Measurements from ENCODE around the gene HS2ST1.

HS2ST1 gene

GRCh38 chr1:87074001-87074795 is 159.8 kb downstream of the HS2ST1 start:
- DNase-seq = no peak

DNA sequence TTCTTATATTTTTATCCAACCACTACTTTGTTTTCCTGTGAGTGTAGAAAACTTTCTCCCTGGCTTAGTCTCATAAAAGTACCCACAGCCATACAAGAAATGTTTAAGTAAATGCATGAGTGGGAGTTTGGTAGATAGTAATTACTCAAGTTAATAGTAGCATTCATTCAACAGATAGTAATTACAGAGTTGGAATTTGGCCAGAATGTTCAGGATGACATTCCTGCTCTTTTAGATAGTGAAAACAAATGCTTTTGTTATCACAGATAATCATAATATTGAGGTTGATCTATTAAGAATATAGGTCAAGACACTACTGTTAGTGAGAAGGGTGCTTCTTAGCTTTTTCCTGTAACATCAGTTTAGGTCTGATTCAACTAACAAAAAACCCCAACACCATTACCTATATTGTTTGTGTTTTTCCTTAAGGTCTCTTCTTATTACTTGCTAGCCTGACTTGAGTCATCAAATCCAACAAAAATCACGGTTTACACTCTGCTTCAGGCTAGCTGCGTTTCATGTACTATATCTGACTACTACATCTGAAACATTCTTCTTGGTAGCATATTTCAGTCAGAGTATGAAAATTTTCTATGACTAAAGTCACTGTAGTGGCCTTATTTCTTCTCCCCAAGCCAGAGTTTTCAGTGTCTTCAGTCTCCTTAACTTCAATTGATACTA is 163.7 kb downstream of the HS2ST1 start:
- DNase-seq = no peak

DNA sequence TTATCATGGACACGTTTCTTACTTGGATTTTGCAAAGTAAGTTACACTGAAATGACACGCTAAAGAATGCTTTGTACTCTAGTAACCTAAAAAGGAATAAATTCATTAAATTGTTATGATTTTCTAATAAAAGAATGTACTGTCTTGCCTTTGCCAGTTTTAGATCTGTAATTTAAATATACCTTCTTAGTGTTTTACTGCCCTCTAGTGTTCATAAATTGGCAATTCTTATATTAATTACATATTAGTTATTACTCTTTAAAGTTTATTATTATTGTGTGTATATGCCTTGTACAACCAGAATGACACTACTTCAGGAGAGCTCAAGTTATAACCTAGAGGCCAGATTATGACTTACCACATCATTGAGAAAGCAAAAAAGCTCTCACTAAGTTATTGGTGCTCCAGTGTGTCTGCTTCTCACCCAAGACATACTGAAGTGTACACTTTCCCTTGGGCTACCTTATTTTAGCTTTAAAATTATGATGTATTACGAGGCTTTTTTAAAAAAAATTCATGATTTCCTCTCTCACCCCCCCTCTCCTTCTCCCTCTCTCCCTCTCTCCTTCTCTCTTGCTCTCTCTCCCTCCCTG is 169.9 kb downstream of the HS2ST1 start:
- DNase-seq = peak; percentile 28

DNA sequence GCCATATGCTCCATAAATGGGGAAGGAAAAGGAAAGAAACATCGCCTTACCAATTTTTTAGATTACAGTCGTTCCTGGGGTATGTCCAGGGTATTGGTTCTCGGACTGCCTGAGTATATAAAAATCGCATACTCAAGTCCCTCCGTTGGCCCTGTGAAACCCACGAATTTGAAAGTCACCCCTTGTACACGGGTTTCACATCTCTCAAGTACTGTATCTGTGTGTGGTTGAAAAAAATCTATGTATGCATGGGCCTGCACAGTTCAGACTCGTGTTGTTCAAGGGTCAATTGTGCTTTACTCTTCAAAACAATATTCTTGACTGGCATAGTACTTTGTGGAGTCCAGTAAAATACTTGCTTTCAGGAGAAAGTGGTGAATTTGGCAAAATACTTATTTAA is 171.7 kb downstream of the HS2ST1 start:
- DNase-seq = no peak

GRCh38 chr1:87089070-87089736 is 174.8 kb downstream of the HS2ST1 start:
- DNase-seq = no peak

GRCh38 chr1:87089823-87090222 is 175.4 kb downstream of the HS2ST1 start:
- DNase-seq = no peak

GRCh38 chr1:87091425-87091824 is 177.0 kb downstream of the HS2ST1 start:
- no peak for DNase-seq

DNA sequence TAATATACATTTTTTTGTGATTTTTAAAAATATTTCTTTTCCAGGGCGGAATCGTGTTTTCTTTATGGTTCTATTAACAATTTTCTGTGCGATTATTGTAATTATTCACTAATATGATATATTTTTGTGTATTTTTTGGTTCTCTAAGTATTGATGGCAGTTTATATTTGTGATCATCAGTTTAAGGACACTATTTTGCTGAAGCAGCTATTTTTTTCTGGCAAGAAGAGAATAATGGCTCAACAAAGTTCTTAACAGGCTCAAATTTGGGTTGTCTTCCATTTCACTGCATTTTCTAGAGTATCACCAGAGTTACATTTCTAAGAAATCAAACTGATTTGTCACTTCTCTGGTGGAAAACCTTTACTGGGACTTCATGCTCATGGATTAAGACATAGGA is 178.4 kb downstream of the HS2ST1 start:
- DNase-seq = no peak

DNA sequence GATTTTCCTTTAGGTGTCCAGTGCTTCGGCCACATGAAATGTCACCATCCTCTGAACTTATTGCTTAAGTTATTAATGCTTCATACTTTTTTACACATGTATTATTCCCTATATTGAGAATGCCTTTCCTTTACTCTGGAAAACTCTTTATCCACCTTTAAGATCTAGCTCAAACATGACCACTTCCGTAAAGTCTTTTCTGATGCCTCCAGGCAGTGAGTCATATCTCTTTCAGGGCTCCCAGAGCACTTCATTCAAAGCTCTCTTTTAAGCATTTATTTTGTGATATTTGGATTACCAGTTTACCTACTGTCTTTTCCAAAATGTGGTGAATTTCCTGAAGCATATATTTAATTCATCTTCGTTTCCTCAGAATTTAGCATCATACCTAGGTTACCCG is 178.9 kb downstream of the HS2ST1 start:
- DNase-seq = no peak

DNA sequence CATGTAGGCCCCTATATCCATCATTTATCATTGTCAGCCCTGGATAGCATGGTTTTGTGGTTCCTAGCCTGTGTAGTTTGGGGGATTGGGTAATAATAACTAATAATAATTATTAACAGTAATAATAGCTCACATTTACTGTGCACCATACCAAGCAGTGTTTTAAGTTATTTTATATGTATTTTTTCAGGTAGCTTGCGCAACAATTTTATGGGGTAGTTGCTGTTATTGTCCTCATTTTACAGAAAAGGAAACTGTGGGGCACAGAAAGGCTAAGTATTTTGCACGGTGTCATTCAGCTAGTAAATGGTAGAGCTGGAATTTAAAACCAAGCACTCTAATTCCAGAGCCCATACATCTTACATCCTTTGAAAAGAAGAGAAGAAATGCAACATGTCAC is 179.8 kb downstream of the HS2ST1 start:
- DNase-seq = no peak

- no peak for DNase-seq
These were observed 185.8 kb downstream of the HS2ST1 start for GRCh38 chr1:87100271-87100670.

GRCh38 chr1:87103074-87103473 is 188.6 kb downstream of the HS2ST1 start:
- no peak for DNase-seq

- no peak for DNase-seq
These were observed 189.7 kb downstream of the HS2ST1 start for GRCh38 chr1:87104140-87104539.

GRCh38 chr1:87104945-87105344 is 190.5 kb downstream of the HS2ST1 start:
- DNase-seq = no peak

GRCh38 chr1:87106144-87106543 is 191.7 kb downstream of the HS2ST1 start:
- DNase-seq = no peak

- DNase-seq = no peak
These were observed 192.4 kb downstream of the HS2ST1 start for GRCh38 chr1:87106867-87107266.

- DNase-seq = no peak
These were observed 193.8 kb downstream of the HS2ST1 start for GRCh38 chr1:87108228-87108627.

DNA sequence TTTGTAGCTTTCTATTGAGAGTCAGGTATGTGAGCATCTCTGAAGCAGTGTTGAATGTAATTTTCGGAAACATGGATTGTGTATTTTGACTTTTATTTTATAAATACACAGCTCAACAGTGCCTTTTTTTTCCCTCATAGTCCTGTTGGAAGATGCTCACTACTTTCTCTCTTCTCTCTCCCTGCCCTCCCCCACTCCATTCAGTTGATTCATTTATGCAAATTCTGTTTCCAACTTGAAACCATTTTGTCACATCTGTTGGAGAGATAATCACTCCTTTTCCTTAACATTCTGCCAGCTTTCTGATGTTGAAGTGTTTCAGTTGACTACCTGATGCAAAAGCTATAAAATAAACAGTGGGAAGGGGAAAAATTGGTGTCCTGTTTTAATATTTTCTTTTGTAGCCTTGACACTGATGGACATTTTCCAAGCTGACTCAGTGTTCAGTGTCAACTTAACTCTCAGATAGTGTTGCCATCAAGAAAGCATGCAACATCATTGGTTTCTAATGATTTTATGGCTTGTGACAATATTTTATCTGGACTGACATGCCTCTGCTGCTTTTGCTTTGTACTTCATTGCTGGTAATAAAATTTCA is 194.5 kb downstream of the HS2ST1 start:
- no peak for DNase-seq

GRCh38 chr1:87111659-87112371 is 197.4 kb downstream of the HS2ST1 start:
- DNase-seq = no peak

GRCh38 chr1:87113313-87113712 is 198.9 kb downstream of the HS2ST1 start:
- no peak for DNase-seq

GRCh38 chr1:87115317-87115890 is 201.0 kb downstream of the HS2ST1 start:
- no peak for DNase-seq

DNA sequence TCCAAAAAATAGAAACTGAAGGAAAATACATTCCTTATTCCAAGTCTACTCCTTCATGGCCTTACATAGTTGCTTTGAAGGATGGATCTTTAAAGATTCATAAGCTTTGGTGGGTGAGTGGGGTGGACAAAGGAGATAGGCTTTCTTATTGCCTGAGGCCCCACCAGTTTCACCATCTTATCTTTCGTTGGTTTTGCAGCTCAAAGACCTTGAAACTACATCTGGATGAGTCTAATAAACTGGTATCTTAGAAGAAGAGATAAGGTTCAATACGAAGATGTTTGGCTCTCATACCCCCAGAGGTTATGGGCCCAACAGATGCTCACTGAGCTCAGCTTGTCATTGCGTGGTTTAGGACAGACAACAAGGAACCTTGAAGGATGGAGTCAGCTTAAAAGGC is 201.5 kb downstream of the HS2ST1 start:
- no peak for DNase-seq

Measured in CD4-positive, alpha-beta T cell treated with Interleukin-10 for 1 hour (primary cell).